GM19193 (cell line): ENCODE results near the gene PLEKHH2.

Source experiments
- POLR2A ChIP-seq: IDR thresholded peaks from 4 replicates; pipeline ENCODE4 v1.6.1; 2011; ENCODE audit not compliant: insufficient read depth, insufficient read length; ENCODE audit errors: extremely low read depth

Gene PLEKHH2

DNA sequence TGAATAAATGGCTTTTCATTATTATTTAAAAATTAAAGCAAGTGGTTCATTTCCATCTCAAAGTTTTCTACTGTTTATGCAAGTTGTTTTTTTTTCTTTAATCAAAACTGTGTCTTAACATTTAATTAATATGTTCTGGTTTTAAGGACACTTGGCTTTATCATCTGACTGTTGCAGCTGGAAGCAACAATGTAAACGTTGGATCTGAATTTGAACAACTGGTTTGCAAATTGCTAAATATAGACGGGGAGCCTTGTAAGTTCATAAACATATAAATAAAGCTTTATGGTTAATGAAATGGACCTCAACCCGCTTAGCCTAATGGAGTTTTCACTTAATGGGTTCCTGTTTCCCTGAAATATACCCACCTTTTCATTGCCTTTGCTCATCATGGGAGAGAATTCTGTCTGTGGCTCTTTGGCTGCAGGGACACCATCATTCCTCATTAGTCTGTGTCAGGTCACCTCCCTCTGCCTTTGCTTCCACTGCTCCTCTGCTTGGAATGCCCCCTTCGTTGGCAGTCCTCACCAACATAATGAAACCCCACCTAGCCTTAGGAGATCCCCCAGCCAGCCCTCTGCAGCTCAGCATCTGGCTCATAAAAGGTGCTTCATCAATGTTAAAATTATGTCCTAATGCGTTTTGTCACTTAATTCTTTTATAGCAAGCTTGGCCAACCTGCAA, 92.6 kb downstream of the PLEKHH2 start:
- TF ChIP-seq POLR2A = no peak

DNA sequence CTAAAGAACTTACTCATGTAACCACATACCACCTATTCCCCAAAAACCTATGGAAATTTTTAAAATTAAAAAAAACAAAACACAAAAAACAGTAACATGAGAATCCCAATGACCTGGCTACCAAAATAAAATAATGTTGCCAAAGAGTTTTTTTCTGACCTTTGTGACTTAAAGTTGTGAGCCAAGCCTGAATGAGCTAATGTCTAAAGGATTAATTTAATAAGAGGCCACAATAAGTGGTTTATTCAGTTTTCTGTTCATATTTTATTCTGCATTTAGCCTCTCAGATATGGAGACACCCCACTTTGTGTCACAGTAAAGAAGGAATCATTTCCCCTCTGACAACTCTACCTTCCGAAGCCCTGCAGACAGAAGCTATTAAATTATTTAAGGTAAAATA, 94.2 kb downstream of the PLEKHH2 start:
- no peak for TF ChIP-seq POLR2A

DNA sequence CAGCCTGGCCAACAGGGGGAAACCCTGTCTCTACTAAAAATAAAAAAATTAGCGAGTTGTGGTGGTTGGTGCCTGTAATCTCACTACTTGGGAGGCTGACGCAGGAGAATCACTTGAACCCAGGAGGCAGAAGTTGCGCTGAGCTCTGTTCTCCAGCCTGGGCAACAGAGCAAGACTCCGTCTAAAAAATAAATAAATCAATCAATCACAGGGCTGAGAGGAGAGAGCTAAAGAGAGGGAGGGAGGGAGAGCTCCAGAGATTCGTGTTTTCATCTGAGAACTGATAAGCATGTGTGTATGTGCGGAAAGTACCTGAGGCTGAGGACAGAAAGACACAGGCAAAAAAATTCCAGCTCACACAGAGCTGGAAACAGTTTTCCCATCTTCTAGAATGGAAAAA, 99.6 kb downstream of the PLEKHH2 start:
- no peak for TF ChIP-seq POLR2A

DNA sequence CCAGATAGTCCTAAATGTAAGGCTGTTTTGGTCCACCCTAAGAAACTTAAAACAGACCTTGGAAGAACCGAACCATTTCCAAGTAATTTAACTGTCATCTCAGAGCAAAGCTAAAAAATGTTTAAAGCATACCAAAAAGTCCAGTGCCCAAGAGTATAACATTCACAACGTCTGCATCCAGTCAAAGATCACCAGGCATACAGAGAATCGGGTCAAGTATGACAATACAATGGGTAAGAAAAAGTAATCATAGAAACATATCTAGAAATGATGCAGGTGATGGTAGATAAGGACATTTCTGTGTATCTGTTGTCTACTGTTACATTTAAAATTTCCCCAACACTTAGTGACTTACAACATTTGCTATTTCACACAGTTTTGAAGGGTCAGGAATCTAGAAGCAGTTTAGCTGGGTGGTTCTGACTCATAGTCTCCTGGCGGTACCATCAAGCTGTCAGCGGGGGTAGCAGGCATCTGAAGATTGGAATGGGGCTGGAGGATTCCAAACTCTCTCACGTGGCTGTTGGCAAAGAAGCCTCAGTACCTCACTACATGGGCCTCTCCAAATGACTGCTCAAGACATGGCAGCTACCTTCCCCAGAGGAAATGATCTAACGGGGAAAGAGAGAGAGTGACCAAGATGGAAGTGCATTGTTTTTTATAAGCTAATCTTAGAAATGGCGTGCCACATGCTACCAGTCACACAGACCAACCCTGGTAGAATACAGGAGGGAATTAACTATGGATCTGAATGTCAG, 100.2 kb downstream of the PLEKHH2 start:
- no peak for TF ChIP-seq POLR2A

DNA sequence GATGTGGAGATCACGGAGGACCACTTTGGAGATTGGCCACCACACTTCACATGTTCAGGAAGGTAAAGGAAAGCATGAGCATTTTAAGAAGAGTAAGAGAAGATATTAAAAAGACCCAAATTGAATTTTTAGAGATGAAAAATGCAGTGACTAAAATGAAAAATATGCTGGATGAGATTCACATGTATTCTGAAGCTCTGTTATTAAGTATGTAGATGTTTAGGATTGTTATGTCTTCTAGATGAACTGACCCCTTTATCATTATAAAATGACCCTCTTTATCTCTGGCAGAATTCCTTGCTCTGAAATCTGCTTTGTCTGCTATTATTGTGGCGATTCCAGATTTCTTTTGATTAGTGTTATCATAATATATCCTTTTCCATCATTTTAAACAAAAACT, 100.8 kb downstream of the PLEKHH2 start:
- TF ChIP-seq POLR2A = no peak

DNA sequence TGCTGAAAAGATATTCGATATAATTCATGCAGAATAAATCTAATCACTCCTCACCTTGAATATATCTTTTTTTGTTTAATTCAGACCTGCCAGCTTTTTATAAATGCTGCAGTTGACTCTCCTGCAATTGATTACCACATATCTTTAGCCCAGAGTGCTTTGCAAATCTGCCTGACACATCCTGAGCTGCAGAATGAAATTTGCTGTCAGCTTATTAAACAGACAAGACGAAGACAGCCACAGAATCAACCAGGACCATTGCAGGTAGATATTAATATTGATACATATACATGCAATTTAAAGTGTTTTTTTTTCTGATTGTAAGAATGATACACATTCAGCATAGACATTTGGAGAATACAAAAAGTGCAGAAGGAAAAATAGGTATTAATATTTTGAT, 101.2 kb downstream of the PLEKHH2 start:
- TF ChIP-seq POLR2A = no peak

DNA sequence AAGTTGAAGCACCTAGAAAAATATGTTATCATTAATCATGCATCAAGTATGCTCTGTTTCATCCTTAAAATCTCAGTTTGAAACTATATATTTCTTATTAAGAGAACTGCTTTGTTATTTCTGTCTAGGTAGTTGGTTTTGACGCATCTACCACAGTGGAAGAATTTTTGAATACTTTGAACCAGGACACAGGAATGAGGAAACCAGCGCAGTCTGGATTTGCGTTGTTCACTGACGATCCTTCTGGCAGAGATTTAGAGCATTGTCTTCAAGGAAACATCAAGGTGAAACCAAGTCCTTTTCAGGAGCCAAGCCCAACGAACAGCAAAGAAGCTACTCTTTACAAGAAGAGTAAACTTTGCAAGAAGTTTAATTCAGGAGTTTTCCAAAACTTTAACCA, 106.6 kb downstream of the PLEKHH2 start:
- no peak for TF ChIP-seq POLR2A

DNA sequence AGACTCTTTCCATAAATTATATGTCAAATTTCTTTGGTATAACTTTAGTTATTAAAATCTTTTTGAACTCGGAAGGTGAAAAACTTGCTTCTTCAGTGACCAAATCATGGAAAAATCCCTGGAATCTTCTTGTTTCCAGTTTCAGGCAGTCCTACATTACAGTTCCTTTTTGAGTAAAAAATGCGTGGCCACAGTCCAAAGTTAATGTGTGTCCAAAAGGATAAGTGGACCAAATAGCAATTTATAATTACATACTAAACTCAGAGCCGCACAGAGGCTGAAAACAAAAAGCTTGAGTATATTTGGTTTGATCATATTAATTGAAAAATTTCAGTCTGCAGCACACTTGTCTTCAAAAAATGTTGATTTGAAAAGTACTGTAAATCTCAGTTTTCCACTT, 108.4 kb downstream of the PLEKHH2 start:
- TF ChIP-seq POLR2A = no peak

DNA sequence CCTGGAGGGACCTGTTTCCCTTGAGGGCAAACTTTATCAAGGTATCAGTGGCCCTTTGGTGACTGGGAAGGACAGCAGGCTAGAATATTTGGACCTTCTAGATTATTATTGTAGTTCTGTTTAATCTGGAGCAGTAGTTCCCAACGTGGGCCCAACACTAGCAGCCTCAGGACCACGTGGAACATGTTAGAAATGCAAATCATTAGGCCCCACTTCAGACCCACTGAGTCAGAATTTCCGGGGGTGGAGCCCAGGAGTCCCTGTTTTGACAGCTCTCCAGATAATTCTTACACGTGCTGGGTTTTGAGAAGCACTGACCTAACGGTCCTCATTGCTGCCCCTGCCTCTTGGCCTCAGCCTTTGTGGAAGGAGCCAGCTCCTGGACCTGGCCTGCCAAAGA, 111.3 kb downstream of the PLEKHH2 start:
- TF ChIP-seq POLR2A = no peak

DNA sequence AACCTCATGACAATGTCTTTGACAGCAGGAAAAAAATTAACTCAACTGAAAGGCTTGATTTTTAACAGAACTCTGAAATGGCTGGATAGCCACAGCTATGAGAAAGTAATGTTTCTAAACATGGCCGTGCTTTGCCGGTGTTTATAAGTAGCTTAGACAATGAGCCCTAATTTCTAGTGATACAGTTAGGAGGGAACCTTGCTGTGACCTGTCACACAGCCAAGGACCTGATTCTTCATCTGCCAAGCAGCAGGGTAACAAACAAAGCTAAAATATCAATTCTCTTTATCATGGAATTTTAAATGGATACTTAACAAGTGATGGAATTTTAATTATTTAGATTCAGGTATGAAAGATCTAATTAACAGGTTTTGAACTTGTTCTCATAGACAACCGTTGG, 112.5 kb downstream of the PLEKHH2 start:
- no peak for TF ChIP-seq POLR2A

DNA sequence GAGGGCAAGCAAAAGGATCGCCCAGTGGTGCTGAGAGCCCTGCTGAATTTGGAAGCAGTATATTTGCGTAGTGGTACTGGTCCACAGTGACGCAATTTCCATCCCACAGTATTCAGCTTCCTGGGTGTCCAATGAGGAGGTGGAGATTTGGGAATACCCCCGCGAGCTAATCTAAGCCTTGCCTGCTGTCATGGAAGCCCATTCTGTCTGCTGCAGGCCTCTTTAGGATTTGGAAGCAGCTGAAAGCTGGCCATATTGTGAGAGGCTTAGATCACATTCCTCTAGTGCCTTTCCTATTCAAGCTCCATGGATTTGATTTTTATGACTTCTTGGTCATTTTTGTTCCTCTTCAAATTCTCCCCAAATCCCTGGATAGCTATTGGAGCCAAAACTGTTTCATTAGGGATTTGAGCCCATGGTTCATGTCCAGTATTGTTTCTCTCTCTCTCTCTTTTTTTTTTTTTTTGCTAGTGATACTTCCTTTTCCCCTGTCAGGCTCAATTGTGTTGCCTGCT, 114.5 kb downstream of the PLEKHH2 start:
- no peak for TF ChIP-seq POLR2A

DNA sequence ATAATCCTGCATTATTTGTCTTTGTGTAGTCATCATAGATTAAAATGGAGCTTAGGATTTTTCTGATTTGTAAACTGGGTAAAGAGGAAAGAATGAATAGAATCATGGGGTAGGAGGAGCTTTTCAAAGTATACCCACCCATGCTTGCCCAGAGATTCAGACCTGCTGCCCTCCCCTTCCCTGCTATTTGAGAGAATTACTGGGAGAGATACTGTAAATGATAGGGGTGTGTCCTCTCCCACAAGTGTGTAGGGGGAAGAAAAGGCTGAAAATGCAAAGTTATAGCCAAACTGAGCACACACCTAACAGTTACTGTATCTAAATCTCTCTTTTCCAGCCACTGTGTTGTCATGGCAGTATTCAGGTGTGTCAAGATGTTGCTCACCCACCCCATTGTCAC, 115.2 kb downstream of the PLEKHH2 start:
- TF ChIP-seq POLR2A = no peak

DNA sequence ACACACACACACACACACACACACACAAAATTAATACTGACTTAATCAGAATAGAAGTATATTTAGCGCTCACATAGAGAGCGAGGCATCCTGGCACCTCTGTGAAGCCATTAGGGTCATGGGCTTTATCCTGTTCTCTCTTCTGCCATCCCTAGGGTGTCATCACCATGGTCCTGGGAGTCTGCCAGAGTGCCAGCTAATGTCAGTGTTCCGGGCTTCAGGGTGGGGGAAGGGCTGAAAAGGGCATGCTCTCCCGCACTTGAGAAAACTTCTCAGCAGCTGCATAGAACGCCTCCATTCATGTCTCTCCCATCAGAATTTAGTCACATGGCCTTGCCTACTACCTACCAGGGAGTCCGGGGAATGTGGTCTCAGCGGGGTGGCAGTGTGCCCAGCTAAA, 117.1 kb downstream of the PLEKHH2 start:
- TF ChIP-seq POLR2A = no peak

DNA sequence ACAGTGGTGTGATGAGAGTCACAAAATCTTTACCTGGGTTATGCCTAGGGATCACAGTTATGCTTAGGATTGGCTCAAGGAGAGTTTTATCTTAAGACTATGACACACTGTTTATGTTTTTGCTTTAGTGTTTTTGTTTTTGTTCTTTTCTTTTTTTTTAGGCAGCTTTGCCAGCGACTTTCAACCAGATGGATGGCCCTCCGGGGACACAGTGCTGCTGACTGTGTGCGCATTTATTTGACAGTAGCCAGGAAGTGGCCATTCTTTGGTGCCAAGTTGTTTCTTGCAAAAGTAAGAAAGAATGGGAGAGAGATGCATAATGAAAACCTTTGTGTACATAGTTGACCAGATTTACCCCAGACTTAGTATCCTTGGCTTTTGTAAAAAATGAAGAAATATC, 121.7 kb downstream of the PLEKHH2 start:
- no peak for TF ChIP-seq POLR2A

DNA sequence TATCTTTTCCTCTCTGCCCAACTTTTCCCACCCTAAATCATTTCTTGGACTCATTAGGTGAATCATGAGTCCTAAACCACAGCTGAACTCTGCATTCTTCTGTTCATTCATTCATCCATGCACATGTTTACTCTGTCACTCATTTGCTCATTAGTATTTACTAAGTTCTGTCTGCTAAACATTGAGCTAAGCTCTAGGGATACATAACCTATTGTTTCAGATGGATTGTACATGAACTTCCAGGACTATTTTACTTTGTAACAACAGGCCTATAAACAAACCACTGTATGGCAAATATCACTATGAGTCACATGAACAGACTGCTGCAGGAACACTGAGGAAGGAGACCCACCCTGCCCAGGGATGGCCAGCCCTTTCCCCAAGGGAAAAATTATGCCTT, 122.1 kb downstream of the PLEKHH2 start:
- TF ChIP-seq POLR2A = no peak

DNA sequence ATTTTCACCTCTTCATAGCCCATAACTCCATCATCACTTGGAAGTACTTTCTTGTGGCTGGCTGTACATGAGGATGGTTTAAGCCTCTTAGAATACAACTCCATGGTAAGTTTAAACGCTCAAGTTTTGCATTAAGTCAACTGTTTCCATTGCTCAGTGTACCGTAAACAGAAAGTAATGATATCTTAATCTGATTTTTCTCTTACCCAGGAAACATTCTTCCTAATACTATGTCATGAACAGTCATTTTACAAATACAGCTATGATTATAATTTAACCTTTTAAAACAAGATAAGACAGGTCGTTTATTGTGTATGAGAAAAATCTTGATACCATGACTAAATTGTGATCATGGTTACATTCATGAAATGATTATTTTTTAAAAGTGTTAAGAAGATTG, 125.2 kb downstream of the PLEKHH2 start:
- no peak for TF ChIP-seq POLR2A
